Upper lobe of right lung (tissue), 1 donor: ENCODE results near the gene RSPH1. TPM values are rescaled to one million over a fixed set of nuclear protein-coding genes. Genes with fewer than 3 reads are reported as not detected.

Source experiments
- ATAC-seq: fragments of 200-7000 bp; cut with Tn5 transposase; one replicate; pipeline ENCODE4 v1.9.1; 2020; ENCODE audit warnings: mild to moderate bottlenecking, moderate library complexity
- DNase-seq: peaks from one replicate; pipeline ENCODE4 v3.0.0-alpha.2; 2020
- H3K27ac ChIP-seq: fragments of 200-600 bp; one replicate; pipeline ENCODE4 v1.8.0; 2022
- H3K27me3 ChIP-seq: fragments of 200-600 bp; one replicate; pipeline ENCODE4 v1.8.0; 2022; ENCODE audit warnings: mild to moderate bottlenecking
- H3K36me3 ChIP-seq: fragments of 200-600 bp; one replicate; pipeline ENCODE4 v1.8.0; 2022
- H3K4me1 ChIP-seq: fragments of 200-600 bp; one replicate; pipeline ENCODE4 v1.8.0; 2022
- H3K4me3 ChIP-seq: fragments of 200-600 bp; one replicate; pipeline ENCODE4 v1.8.0; 2022; ENCODE audit warnings: mild to moderate bottlenecking
- H3K9me3 ChIP-seq: fragments of 200-600 bp; one replicate; pipeline ENCODE4 v1.8.0; 2022
- intact Hi-C: fragments of 100-400 bp; cut with DNase I; formaldehyde crosslinking; loops from one replicate; pipeline ENCODE4 v1.11.0; 2022
- total RNA-seq: library from RNA; stranded (reverse); fragmentation: NEBNext Ultra II Directional; extraction: Animal tissue kit (Norgen Biotek cat#: 25700); gene quantifications from one replicate; pipeline ENCODE4 v1.2.1, GENCODE V29; 2021
- TF ChIP-seq, protein P1 (sequence below): fragments of 200-600 bp; IDR thresholded peaks from one replicate; pipeline ENCODE4 v1.8.0; 2022; ENCODE audit warnings: antibody characterized with exemption
- donor health status: DM: no; HTN: yes; CAD: no; lungs with severe emphysema.

Gene RSPH1
- total RNA-seq, 1 donor from 2014 or later = 0.84 TPM

DNA sequence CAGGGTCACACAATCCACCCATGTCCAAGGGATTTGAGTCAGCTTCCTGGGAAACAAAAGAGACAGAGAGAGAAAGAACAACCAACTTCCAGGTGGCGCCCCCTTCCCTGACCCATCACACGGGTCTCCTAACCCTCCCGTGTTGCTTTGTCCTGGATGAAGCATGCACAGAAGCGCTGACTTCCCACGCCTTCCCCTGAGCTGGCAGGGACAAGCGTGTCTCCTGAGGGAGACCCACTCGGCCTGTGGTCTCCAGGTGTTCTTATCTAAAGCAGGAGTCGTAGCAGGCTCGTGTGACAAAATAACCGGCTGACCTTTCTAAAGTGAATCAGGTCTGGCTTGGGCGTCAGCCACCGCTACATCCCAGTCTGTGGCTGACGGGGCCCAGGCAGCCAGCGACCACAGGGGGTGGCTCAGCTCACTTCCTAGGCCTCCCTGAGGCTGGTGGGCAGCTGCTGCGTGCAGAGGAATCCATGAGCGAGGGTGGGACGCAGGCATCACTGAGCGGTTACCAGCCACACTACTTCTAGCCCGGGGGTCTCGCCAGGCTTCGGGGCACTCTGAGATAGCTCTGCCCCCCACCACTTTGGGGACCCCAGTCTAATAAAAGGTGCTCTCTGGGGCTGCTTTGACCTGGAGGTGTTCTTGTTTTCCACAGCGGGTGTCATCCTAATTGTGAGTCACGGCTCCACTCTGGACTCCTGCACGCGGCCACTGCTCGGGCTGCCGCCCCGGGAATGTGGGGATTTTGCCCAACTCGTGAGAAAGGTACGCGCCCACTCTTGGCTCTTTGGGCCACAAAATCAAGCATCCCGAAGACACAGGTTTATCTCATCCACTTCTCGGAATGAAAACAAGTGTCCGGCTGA lies 51.9 kb downstream of the RSPH1 start:
- intact Hi-C loops = no loop called here
- no peaks in the 10 kb centered on the region for H3K27me3 ChIP-seq
- DNase-seq = no peak
- TF ChIP-seq, protein P1, sequence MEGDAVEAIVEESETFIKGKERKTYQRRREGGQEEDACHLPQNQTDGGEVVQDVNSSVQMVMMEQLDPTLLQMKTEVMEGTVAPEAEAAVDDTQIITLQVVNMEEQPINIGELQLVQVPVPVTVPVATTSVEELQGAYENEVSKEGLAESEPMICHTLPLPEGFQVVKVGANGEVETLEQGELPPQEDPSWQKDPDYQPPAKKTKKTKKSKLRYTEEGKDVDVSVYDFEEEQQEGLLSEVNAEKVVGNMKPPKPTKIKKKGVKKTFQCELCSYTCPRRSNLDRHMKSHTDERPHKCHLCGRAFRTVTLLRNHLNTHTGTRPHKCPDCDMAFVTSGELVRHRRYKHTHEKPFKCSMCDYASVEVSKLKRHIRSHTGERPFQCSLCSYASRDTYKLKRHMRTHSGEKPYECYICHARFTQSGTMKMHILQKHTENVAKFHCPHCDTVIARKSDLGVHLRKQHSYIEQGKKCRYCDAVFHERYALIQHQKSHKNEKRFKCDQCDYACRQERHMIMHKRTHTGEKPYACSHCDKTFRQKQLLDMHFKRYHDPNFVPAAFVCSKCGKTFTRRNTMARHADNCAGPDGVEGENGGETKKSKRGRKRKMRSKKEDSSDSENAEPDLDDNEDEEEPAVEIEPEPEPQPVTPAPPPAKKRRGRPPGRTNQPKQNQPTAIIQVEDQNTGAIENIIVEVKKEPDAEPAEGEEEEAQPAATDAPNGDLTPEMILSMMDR = no peak
- no peaks in the 10 kb centered on the region for H3K36me3 ChIP-seq
- no peaks in the 10 kb centered on the region for H3K9me3 ChIP-seq
- ATAC-seq = no peak
- H3K4me1 ChIP-seq = no peaks in the 10 kb centered on the region
- no peak overlapping the region for H3K4me3 ChIP-seq
- H3K27ac ChIP-seq = no peak overlapping the region

DNA sequence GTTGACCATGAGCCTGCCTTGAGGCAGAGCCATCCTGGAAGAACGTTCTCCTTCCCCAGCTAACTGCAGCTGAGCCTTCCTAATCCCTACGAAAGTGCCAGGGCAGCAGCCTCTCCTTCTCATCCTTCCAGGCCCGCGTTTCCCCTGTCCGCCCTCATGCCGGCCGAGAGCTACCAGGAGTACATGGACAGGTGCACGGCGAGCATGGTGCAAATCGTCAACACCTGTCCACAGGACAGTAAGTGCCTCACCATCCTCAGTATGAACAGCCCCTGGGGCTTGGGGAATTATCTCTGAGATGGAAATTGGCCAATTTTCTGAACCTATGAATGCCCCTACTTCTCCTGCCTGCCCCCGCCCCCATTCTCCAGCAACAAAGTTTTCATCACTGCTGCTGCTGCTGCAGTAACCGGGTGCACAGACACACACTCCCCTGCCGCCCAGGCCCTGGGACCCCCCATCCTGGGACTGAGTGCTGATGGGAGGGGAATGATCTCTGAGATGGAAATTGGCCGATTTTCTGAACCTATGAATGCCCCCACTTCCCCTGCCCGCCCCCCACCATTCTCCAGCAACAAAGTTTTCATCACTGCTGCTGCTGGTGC lies 52.7 kb downstream of the RSPH1 start:
- Histone ChIP-seq H3K4me3 (no peak overlapping the region), H3K9me3 (no peaks in the 10 kb centered on the region), H3K36me3 (no peaks in the 10 kb centered on the region), H3K4me1 (no peaks in the 10 kb centered on the region), H3K27me3 (no peaks in the 10 kb centered on the region), H3K27ac (no peak overlapping the region)
- intact Hi-C loops = no loop called here
- TF ChIP-seq, protein P1 = no peak
- ATAC-seq (no peak), DNase-seq (no peak)

DNA sequence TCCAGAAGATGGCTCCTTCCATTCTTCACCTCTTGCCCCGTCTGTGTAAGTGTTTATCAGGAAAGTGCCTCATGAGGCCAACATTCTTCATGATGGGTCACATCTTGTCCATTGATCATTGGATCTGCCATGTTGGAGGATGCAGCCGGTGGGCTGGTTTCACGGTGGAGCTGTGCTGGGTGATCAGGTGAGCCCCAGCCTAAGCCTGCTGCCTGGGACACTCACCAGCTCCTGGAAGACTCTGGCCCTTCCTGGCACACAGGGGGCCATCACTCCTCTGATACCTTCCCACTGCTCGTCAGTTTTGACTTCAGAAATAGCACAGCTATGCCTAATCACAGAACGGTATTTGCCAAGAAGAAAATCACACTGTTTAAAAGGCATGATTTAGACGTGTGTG lies 54.1 kb downstream of the RSPH1 start:
- no peaks in the 10 kb centered on the region for H3K9me3 ChIP-seq
- no peak overlapping the region for H3K27ac ChIP-seq
- no peak for ATAC-seq
- no peaks in the 10 kb centered on the region for H3K27me3 ChIP-seq
- no peak for DNase-seq
- H3K4me1 ChIP-seq = no peaks in the 10 kb centered on the region
- no peaks in the 10 kb centered on the region for H3K36me3 ChIP-seq
- intact Hi-C loops = no loop called here
- no peak overlapping the region for H3K4me3 ChIP-seq
- TF ChIP-seq, protein P1 = no peak

DNA sequence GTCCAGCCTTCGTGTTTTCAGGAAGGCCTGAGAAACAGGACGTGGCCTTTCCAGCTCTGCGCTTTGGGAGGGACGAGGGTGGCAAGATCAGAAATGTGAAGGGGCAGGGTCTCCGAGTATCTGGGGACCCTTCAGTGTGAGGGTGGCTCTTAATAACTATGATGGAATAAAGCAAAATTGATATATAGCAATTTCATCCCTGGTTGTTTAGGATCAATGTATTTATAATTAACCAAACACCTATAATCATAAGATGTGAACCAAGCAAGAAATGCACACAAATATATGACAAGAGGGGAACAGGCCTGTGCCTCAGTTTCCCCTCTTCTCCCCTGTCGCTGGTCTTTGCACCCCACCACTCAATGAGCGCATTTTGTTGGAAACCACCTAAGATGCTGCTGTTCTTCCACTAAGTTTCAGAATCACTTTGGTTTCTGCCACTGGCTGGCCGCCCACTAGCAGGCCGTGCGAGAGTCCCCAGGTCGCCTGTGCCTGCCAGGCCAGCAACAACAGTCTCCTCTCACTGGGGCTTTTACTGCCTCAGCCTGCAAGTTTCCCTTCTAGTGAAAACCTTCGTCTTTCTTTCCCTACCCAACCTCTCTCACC lies 55.7 kb downstream of the RSPH1 start:
- TF ChIP-seq, protein P1 = no peak
- no peak for DNase-seq
- no peak overlapping the region for H3K4me3 ChIP-seq
- ATAC-seq = no peak
- H3K9me3 ChIP-seq = no peaks in the 10 kb centered on the region
- intact Hi-C loops = no loop called here
- no peaks in the 10 kb centered on the region for H3K4me1 ChIP-seq
- H3K36me3 ChIP-seq = no peaks in the 10 kb centered on the region
- H3K27ac ChIP-seq = no peak overlapping the region
- no peaks in the 10 kb centered on the region for H3K27me3 ChIP-seq

DNA sequence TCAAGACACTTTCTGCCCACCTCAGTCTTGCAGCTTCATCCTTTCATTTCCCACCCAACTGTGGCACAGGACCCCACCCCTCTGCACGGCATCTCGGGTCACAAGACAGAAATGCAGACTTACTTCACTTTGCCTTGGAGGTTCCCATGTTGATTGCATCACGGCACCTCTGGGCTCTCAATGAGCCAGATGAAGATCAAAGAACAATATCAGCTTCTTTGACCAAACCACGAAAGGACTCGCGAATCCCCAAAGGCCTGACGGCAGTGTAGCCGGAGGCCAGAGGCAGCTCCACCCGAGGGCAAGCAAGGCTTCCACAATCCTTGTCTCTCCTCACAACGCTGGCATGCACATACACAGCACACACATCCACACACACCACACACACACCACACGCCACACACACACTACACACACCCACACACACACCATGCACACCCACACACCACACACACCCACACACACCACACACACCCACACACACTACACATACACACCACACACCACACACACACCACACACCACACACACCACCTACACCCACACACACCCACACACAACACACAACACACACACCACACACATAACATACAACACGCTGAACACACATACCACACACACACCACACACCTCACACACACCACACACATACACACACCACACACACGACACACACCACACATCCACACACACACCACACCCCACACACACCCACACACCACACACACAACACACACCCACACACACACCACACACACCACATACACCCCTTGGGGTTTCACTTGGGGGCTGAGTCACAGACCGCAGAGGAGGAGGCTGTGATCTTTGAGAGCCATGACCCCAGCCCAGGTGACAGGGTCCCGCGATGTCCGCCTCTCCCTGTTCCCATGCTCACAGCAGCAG lies 56.5 kb downstream of the RSPH1 start:
- DNase-seq = no peak

More for the DNA sequence above, 56.5 kb downstream of the RSPH1 start:
- H3K9me3 ChIP-seq = no peaks in the 10 kb centered on the region
- H3K4me1 ChIP-seq = no peaks in the 10 kb centered on the region
- TF ChIP-seq, protein P1 = no peak
- no peak for ATAC-seq
- intact Hi-C loops = no loop called here
- no peaks in the 10 kb centered on the region for H3K27me3 ChIP-seq
- no peak overlapping the region for H3K27ac ChIP-seq
- no peaks in the 10 kb centered on the region for H3K36me3 ChIP-seq
- no peak overlapping the region for H3K4me3 ChIP-seq
